K562 (cell line): Measurements from ENCODE around the gene GALM. TPM values are rescaled to one million over a fixed set of nuclear protein-coding genes. Genes with fewer than 3 reads are reported as not detected.

Experiments
- CBFA2T2 ChIP-seq: fragments of 450-650 bp; conservative IDR thresholded peaks from 2 replicates; pipeline ENCODE4 v1.6.1; 2017; ENCODE audit warnings: mild to moderate bottlenecking
- CBFB ChIP-seq: sonication (generic); formaldehyde crosslinking; IDR thresholded peaks from 2 replicates; pipeline ENCODE4 v1.4.0; 2020; ENCODE audit warnings: mild to moderate bottlenecking, missing genetic modification reagents
- GATA2 ChIP-seq: sonication (generic); formaldehyde crosslinking; IDR thresholded peaks from 2 replicates; pipeline ENCODE4 v1.4.0; 2020; ENCODE audit warnings: mild to moderate bottlenecking, missing genetic modification reagents
- GATAD2B ChIP-seq: fragments of 450-650 bp; IDR thresholded peaks from 2 replicates; pipeline ENCODE4 v1.6.1; 2017; ENCODE audit warnings: mild to moderate bottlenecking, borderline replicate concordance
- HCFC1 ChIP-seq: IDR thresholded peaks from 2 replicates; pipeline ENCODE4 v1.6.1; 2012; ENCODE audit warnings: low read depth, low read length, improper control_type of control experiment
- KDM1A ChIP-seq, 2 experiments: fragments of 450-650 bp; IDR thresholded peaks; 2 replicates each; pipeline ENCODE4 v1.6.1; 2016; ENCODE audit warnings: mild to moderate bottlenecking in 2 of 2
- MECOM ChIP-seq: fragments of 250-450 bp; sonication (Bioruptor Pico); IDR thresholded peaks from 2 replicates; pipeline ENCODE4 v1.8.0; 2022; ENCODE audit warnings: inconsistent platforms
- NCOA1 ChIP-seq: fragments of 450-650 bp; IDR thresholded peaks from 2 replicates; pipeline ENCODE4 v1.6.1; 2016; ENCODE audit warnings: low read depth
- NFE2 ChIP-seq: IDR thresholded peaks from 2 replicates; pipeline ENCODE4 v1.6.1; 2014; ENCODE audit warnings: antibody characterized with exemption, low read depth
- PHB2 ChIP-seq: fragments of 450-650 bp; IDR thresholded peaks from 2 replicates; pipeline ENCODE4 v1.6.1; 2017; ENCODE audit warnings: low read depth
- POLR2AphosphoS5 ChIP-seq: IDR thresholded peaks from 2 replicates; pipeline ENCODE4 v1.6.1; 2011; ENCODE audit warnings: mild to moderate bottlenecking, low read depth, low read length, moderate library complexity; ENCODE audit not compliant: control insufficient read depth, insufficient read depth
- POU5F1 ChIP-seq: fragments of 150-350 bp; IDR thresholded peaks from 2 replicates; pipeline ENCODE4 v1.6.1; 2014; ENCODE audit warnings: borderline replicate concordance, low read length, low read depth, mild to moderate bottlenecking; ENCODE audit not compliant: partially characterized antibody
- RHOXF2B ChIP-seq: fragments of 250-450 bp; sonication (Bioruptor Pico); conservative IDR thresholded peaks from 2 replicates; pipeline ENCODE4 v1.5.1; 2021
- SIN3A ChIP-seq, 2 experiments: fragments of 150-350 bp in 1 of 2; IDR thresholded peaks; 2 replicates each; pipeline ENCODE4 v1.6.1; 2011 to 2016; ENCODE audit warnings: borderline replicate concordance in 2 of 2, low read depth in 2 of 2, low read length in 2 of 2, mild to moderate bottlenecking in 2 of 2, moderate library complexity in 2 of 2; ENCODE audit not compliant: control insufficient read depth in 1 of 2
- SNIP1 ChIP-seq: fragments of 450-650 bp; IDR thresholded peaks from 2 replicates; pipeline ENCODE4 v1.7.1; 2017; ENCODE audit warnings: low read depth, mild to moderate bottlenecking
- TOE1 ChIP-seq, 2 experiments: fragments of 450-650 bp in 1 of 2; sonication (generic) in 1 of 2; formaldehyde crosslinking in 1 of 2; IDR thresholded peaks; 2 replicates each; pipeline versions ENCODE4 v1.7.1 to v1.8.0; 2016 to 2022; ENCODE audit warnings: borderline replicate concordance in 2 of 2, mild to moderate bottlenecking in 2 of 2, antibody characterized with exemption in 1 of 2, inconsistent platforms in 1 of 2, low read depth in 1 of 2, missing genetic modification reagents in 1 of 2, moderate library complexity in 1 of 2
- TRIM24 ChIP-seq, 2 experiments: fragments of 450-650 bp; IDR thresholded peaks; 2 replicates each; pipeline ENCODE4 v1.6.1; 2016
- XRCC5 ChIP-seq: fragments of 200-400 bp; formaldehyde crosslinking; IDR thresholded peaks from 2 replicates; pipeline ENCODE4 v1.6.1; 2017; ENCODE audit warnings: low read depth, mild to moderate bottlenecking, low read length
- ZBED1 ChIP-seq: IDR thresholded peaks from 2 replicates; pipeline ENCODE4 v1.6.1; 2014
- ZFPM2 ChIP-seq: fragments of 250-450 bp; sonication (Bioruptor Pico); IDR thresholded peaks from 2 replicates; pipeline ENCODE4 v1.5.1; 2022; ENCODE audit warnings: mild to moderate bottlenecking
- ZKSCAN1 ChIP-seq: fragments of 150-350 bp; IDR thresholded peaks from 2 replicates; pipeline ENCODE4 v1.6.1; 2016; ENCODE audit warnings: low read depth, low read length
- ZNF174 ChIP-seq: fragments of 250-450 bp; sonication (Bioruptor Pico); IDR thresholded peaks from 2 replicates; pipeline ENCODE4 v1.4.0; 2020; ENCODE audit warnings: mild to moderate bottlenecking
- ZNF282 ChIP-seq: sonication (generic); formaldehyde crosslinking; IDR thresholded peaks from 2 replicates; pipeline ENCODE4 v1.8.1; 2023; ENCODE audit warnings: missing genetic modification reagents
- ZNF41 ChIP-seq: fragments of 250-450 bp; sonication (Bioruptor Pico); conservative IDR thresholded peaks from 2 replicates; pipeline ENCODE4 v1.4.0; 2020; ENCODE audit warnings: mild to moderate bottlenecking
- ZNF449 ChIP-seq: fragments of 250-450 bp; sonication (Bioruptor Pico); IDR thresholded peaks from 2 replicates; pipeline ENCODE4 v1.8.0; 2022; ENCODE audit warnings: moderate library complexity, mild to moderate bottlenecking, inconsistent platforms
- polyA plus RNA-seq, 8 experiments: library from polyadenylated mRNA; depleted of rRNA in 4 of 8; stranded (reverse) in 5 of 8; unstranded in 3 of 8; fragments of >200 nt; fragmentation: Nextera tagmentation in 2 of 8; fragmentation: Illumina TruSeq in 1 of 8; extraction: Ambion mirVana in 2 of 8; extraction: Trizol in 1 of 8; gene quantifications; 2 replicates each; pipeline versions ENCODE4 v1.2.1 to v1.2.3, GENCODE V29; 2011 to 2014; ENCODE audit warnings: inconsistent platforms in 1 of 8, missing spikeins in 1 of 8
- total RNA-seq, 7 experiments: library from RNA; depleted of rRNA in 6 of 7; stranded (reverse); fragments of >200 nt in 6 of 7; fragmentation: Illumina TruSeq in 2 of 7; extraction: Trizol in 2 of 7; gene quantifications; 2 replicates each; pipeline versions ENCODE4 v1.2.1 to v1.2.3, GENCODE V29; 2011 to 2021; ENCODE audit warnings: low replicate concordance in 1 of 7
- TF ChIP-seq, protein P1 (sequence below): IDR thresholded peaks from 2 replicates; pipeline ENCODE4 v1.6.1; 2016; ENCODE audit warnings: missing genetic modification characterization, missing compliant biosample characterization
- TF ChIP-seq, protein P2 (sequence below), 2 experiments: fragments of 450-650 bp in 1 of 2; sonication (generic) in 1 of 2; formaldehyde crosslinking; conservative IDR thresholded peaks; 2 replicates each; pipeline versions ENCODE4 v1.4.0 to v1.8.1; 2020 to 2022; ENCODE audit warnings: mild to moderate bottlenecking in 1 of 2, missing genetic modification reagents in 1 of 2

Gene GALM
- total and polyA plus RNA-seq, 9 of the 15 experiments (the other 6 are each of a cell fraction or from before 2014, with no cell fraction given) = 22.1 to 51.7 (median 27.9) TPM

GRCh38 chr2:38690499-38691420, 24.8 kb downstream of the GALM start (continued):
- TF ChIP-seq POU5F1 = no peak
- no peak for TF ChIP-seq GATAD2B
- TF ChIP-seq RHOXF2B = no peak
- peak; percentile 44; the same call in 1 of the 2 replicates for TF ChIP-seq NFE2
- no peak for TF ChIP-seq SIN3A (IDR thresholded peaks at IDR 0.05; ENCODE audit: borderline replicate concordance in 2 of 2, control insufficient read depth in 1 of 2, low read depth in 2 of 2, low read length in 2 of 2)
- TF ChIP-seq ZBED1 = no peak
- TF ChIP-seq CBFA2T2 = peak; percentile 90
- TF ChIP-seq ZNF449 (CRISPR knock-in tag) = no peak
- peak; percentile 14 to 43; a peak in 2 of 4 replicates for TF ChIP-seq KDM1A (IDR thresholded peaks at IDR 0.05)
- no peak for TF ChIP-seq CBFB (CRISPR knock-in tag)
- TF ChIP-seq ZNF282 (CRISPR knock-in tag) = no peak
- TF ChIP-seq, protein P1, sequence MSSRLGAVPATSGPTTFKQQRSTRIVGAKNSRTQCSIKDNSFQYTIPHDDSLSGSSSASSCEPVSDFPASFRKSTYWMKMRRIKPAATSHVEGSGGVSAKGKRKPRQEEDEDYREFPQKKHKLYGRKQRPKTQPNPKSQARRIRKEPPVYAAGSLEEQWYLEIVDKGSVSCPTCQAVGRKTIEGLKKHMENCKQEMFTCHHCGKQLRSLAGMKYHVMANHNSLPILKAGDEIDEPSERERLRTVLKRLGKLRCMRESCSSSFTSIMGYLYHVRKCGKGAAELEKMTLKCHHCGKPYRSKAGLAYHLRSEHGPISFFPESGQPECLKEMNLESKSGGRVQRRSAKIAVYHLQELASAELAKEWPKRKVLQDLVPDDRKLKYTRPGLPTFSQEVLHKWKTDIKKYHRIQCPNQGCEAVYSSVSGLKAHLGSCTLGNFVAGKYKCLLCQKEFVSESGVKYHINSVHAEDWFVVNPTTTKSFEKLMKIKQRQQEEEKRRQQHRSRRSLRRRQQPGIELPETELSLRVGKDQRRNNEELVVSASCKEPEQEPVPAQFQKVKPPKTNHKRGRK (tag) = no peak
- TF ChIP-seq ZNF41 (CRISPR knock-in tag) = no peak
- TF ChIP-seq ZFPM2 (CRISPR knock-in tag) = no peak
- no peak for TF ChIP-seq HCFC1
- TF ChIP-seq TRIM24 (IDR thresholded peaks at IDR 0.05) = peak; percentile 65 to 78; a peak in 3 of 4 replicates
- no peak for TF ChIP-seq TOE1 (IDR thresholded peaks at IDR 0.05; ENCODE audit: borderline replicate concordance)
- no peak for TF ChIP-seq TOE1 (CRISPR knock-in tag; IDR thresholded peaks at IDR 0.05; ENCODE audit: borderline replicate concordance, low read depth)
- TF ChIP-seq ZNF174 (CRISPR knock-in tag) = no peak
- no peak for TF ChIP-seq PHB2
- no peak for TF ChIP-seq NCOA1
- TF ChIP-seq GATA2 (CRISPR knock-in tag) = no peak
- no peak for TF ChIP-seq MECOM
- TF ChIP-seq ZKSCAN1 = no peak
- TF ChIP-seq SNIP1 = no peak
- TF ChIP-seq, protein P2, sequence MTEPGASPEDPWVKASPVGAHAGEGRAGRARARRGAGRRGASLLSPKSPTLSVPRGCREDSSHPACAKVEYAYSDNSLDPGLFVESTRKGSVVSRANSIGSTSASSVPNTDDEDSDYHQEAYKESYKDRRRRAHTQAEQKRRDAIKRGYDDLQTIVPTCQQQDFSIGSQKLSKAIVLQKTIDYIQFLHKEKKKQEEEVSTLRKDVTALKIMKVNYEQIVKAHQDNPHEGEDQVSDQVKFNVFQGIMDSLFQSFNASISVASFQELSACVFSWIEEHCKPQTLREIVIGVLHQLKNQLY (CRISPR knock-in tag; conservative IDR thresholded peaks at IDR 0.05) = no peak
- peak; percentile 72 for TF ChIP-seq POLR2AphosphoS5
- no peak for TF ChIP-seq XRCC5
